Measurements from ENCODE around the gene MACROD2. TPM values are rescaled to one million over a fixed set of nuclear protein-coding genes. Genes with fewer than 3 reads are reported as not detected.

Gene MACROD2
- total RNA-seq, 1 donor from 2014 or later, result 6.4 TPM

DNA sequence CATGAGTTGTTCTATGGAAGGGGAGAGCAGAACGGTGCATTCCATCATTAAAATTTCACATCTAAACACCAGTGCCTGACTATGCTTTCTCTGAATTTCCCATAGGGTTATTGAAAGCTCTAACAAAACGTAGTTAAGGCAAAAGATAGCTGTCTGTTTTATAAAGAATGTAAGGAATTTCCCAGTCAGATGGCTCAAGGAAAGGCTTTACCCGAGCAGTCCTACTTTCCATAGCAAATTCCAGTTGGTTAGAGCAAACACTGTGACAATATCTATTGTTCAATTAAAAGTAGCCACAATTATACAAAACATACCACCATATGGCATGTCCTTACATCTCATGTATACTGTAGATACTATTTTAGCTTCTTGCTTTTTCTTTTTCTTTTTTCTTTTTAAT is 1401.6 kb downstream of the MACROD2 start:
- no peak for DNase-seq (ENCODE audit: low read depth, low spot score)
- peaks cover 12% of the 10 kb centered on the region for H3K9me3 Mint-ChIP-seq
- H3K36me3 Mint-ChIP-seq (ENCODE audit: low read depth), result no peaks in the 10 kb centered on the region
- no peaks in the 10 kb centered on the region for H3K27me3 Mint-ChIP-seq (ENCODE audit: low read depth)
- H3K4me1 Mint-ChIP-seq, result peaks cover 19% of the 10 kb centered on the region
- TF ChIP-seq, protein P1, sequence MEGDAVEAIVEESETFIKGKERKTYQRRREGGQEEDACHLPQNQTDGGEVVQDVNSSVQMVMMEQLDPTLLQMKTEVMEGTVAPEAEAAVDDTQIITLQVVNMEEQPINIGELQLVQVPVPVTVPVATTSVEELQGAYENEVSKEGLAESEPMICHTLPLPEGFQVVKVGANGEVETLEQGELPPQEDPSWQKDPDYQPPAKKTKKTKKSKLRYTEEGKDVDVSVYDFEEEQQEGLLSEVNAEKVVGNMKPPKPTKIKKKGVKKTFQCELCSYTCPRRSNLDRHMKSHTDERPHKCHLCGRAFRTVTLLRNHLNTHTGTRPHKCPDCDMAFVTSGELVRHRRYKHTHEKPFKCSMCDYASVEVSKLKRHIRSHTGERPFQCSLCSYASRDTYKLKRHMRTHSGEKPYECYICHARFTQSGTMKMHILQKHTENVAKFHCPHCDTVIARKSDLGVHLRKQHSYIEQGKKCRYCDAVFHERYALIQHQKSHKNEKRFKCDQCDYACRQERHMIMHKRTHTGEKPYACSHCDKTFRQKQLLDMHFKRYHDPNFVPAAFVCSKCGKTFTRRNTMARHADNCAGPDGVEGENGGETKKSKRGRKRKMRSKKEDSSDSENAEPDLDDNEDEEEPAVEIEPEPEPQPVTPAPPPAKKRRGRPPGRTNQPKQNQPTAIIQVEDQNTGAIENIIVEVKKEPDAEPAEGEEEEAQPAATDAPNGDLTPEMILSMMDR (conservative IDR thresholded peaks at IDR 0.05), result no peak
- H3K4me3 Mint-ChIP-seq, result no peak overlapping the region
- no peak overlapping the region for H3K27ac Mint-ChIP-seq (ENCODE audit: unreplicated experiment)

GRCh38 chr20:15399781-15400180 is 1404.5 kb downstream of the MACROD2 start:
- no peaks in the 10 kb centered on the region for H3K36me3 Mint-ChIP-seq (ENCODE audit: low read depth)

DNA sequence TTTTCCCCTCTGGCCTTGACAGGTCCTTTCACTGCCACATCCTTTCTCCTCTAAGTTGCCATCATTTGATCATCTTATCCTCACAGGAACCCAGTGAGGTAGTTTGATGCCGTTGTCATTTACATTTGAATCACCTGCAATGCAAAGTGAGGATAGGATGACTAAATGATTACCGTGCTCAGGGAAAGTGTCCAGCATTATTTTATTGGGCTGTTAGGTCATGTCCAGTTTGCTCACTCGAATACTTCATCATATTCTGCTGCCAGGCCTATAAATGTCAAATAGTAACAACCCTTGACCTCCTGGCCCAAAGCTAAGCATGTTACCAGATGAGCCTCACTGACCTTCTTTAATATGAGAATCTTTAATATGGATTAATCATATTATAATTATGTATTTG is 1410.8 kb downstream of the MACROD2 start:
- no peak for DNase-seq (ENCODE audit: low read depth, low spot score)
- H3K4me3 Mint-ChIP-seq, result no peak overlapping the region

More at GRCh38 chr20:15399781-15400180, 1404.5 kb downstream of the MACROD2 start:
- Mint-ChIP-seq H3K27ac (ENCODE audit: unreplicated experiment) (peak overlapping the region; percentile 92), H3K9me3 (peaks cover 20% of the 10 kb centered on the region), H3K27me3 (ENCODE audit: low read depth) (no peaks in the 10 kb centered on the region), H3K4me3 (no peak overlapping the region), H3K4me1 (peaks cover 19% of the 10 kb centered on the region)
- no peak for DNase-seq (ENCODE audit: low read depth, low spot score)
- TF ChIP-seq, protein P1 (conservative IDR thresholded peaks at IDR 0.05), result no peak

GRCh38 chr20:15411781-15412180 is 1416.5 kb downstream of the MACROD2 start:
- DNase-seq (ENCODE audit: low read depth, low spot score), result no peak
- H3K4me3 Mint-ChIP-seq, result no peak overlapping the region
- TF ChIP-seq, protein P1 (conservative IDR thresholded peaks at IDR 0.05), result no peak
- peaks cover 5% of the 10 kb centered on the region for H3K4me1 Mint-ChIP-seq
- H3K27ac Mint-ChIP-seq (ENCODE audit: unreplicated experiment), result no peak overlapping the region
- H3K27me3 Mint-ChIP-seq (ENCODE audit: low read depth), result no peaks in the 10 kb centered on the region
- no peaks in the 10 kb centered on the region for H3K36me3 Mint-ChIP-seq (ENCODE audit: low read depth)
- H3K9me3 Mint-ChIP-seq, result no peaks in the 10 kb centered on the region

More for the DNA sequence above, 1410.8 kb downstream of the MACROD2 start:
- H3K36me3 Mint-ChIP-seq (ENCODE audit: low read depth), result no peaks in the 10 kb centered on the region
- peaks cover 15% of the 10 kb centered on the region for H3K9me3 Mint-ChIP-seq
- no peaks in the 10 kb centered on the region for H3K27me3 Mint-ChIP-seq (ENCODE audit: low read depth)
- no peak overlapping the region for H3K27ac Mint-ChIP-seq (ENCODE audit: unreplicated experiment)
- H3K4me1 Mint-ChIP-seq, result peaks cover 5% of the 10 kb centered on the region
- TF ChIP-seq, protein P1 (conservative IDR thresholded peaks at IDR 0.05), result no peak

GRCh38 chr20:15415908-15416307 is 1420.6 kb downstream of the MACROD2 start:
- H3K9me3 Mint-ChIP-seq, result peaks cover 2% of the 10 kb centered on the region
- H3K4me1 Mint-ChIP-seq, result no peaks in the 10 kb centered on the region
- no peak overlapping the region for H3K4me3 Mint-ChIP-seq
- H3K27me3 Mint-ChIP-seq (ENCODE audit: low read depth), result no peaks in the 10 kb centered on the region
- no peak overlapping the region for H3K27ac Mint-ChIP-seq (ENCODE audit: unreplicated experiment)
- DNase-seq (ENCODE audit: low read depth, low spot score), result no peak
- no peaks in the 10 kb centered on the region for H3K36me3 Mint-ChIP-seq (ENCODE audit: low read depth)
- TF ChIP-seq, protein P1 (conservative IDR thresholded peaks at IDR 0.05), result no peak

Data from neural crest cell (in vitro differentiated cells).